Measurements from ENCODE around the gene FAS. TPM values are rescaled to one million over a fixed set of nuclear protein-coding genes. Genes with fewer than 3 reads are reported as not detected.

FAS gene
- total RNA-seq, 1 donor from 2014 or later: 9.2 TPM

DNA sequence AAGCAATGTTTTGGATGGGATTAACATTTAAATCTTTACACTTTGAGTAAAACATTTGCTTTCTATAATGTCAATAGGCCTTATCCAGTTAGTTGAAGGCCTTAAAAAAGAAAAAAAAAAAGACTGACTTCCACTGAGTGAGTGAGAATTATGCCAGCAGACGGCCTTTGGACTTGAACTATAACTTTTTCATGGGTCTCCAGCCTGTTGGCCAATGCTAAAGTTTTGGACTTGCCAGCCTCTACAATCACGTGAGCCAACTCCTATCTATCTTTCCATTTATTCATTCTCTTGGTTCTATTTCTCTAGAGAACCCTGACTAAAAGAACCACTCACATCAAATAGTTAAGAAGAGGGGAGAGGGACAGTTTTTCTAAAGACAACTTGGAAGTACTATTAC, 2.8 kb upstream of the FAS start:
- H3K9me3 Mint-ChIP-seq: no peaks in the 10 kb centered on the region
- H3K27me3 Mint-ChIP-seq: peaks cover 17% of the 10 kb centered on the region
- no peaks in the 10 kb centered on the region for H3K36me3 Mint-ChIP-seq
- TF ChIP-seq, protein P1, sequence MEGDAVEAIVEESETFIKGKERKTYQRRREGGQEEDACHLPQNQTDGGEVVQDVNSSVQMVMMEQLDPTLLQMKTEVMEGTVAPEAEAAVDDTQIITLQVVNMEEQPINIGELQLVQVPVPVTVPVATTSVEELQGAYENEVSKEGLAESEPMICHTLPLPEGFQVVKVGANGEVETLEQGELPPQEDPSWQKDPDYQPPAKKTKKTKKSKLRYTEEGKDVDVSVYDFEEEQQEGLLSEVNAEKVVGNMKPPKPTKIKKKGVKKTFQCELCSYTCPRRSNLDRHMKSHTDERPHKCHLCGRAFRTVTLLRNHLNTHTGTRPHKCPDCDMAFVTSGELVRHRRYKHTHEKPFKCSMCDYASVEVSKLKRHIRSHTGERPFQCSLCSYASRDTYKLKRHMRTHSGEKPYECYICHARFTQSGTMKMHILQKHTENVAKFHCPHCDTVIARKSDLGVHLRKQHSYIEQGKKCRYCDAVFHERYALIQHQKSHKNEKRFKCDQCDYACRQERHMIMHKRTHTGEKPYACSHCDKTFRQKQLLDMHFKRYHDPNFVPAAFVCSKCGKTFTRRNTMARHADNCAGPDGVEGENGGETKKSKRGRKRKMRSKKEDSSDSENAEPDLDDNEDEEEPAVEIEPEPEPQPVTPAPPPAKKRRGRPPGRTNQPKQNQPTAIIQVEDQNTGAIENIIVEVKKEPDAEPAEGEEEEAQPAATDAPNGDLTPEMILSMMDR (conservative IDR thresholded peaks at IDR 0.05): no peak
- DNase-seq (ENCODE audit: extremely low spot score, unreplicated experiment): no peak
- no peak overlapping the region for H3K4me3 Mint-ChIP-seq
- peaks cover 28% of the 10 kb centered on the region for H3K4me1 Mint-ChIP-seq (ENCODE audit: unreplicated experiment)
- H3K27ac Mint-ChIP-seq: no peak overlapping the region

DNA sequence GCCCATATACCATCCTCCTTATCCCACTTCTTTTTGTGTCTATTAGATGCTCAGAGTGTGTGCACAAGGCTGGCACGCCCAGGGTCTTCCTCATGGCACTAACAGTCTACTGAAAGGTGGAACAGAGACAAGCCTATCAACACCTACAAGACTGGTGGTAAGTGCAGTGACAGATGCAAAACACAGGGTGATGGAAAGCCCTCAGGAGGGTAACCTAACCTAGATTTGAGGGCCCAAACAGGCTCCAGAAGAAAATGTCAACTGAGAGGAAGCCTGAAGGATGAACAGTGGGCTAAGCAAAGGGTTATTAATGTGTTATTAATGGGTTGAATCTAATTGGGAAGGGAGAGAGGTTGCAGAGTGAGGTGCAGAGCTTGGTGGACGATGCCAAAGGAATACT, 1.2 kb upstream of the FAS start:
- H3K27ac Mint-ChIP-seq: no peak overlapping the region

DNA sequence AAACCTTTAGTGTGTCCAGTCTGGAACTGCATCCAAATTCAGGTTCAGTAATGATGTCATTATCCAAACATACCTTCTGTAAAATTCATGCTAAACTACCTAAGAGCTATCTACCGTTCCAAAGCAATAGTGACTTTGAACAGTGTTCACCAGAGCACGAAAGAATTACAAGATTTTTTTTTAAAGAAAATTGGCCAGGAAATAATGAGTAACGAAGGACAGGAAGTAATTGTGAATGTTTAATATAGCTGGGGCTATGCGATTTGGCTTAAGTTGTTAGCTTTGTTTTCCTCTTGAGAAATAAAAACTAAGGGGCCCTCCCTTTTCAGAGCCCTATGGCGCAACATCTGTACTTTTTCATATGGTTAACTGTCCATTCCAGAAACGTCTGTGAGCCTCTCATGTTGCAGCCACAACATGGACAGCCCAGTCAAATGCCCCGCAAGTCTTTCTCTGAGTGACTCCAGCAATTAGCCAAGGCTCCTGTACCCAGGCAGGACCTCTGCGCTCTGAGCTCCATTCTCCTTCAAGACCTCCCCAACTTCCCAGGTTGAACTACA, 694 bp upstream of the FAS start:
- peak overlapping the region; percentile 90 for H3K27ac Mint-ChIP-seq
- H3K36me3 Mint-ChIP-seq: no peaks in the 10 kb centered on the region
- peak overlapping the region; percentile 98 for H3K4me3 Mint-ChIP-seq
- no peaks in the 10 kb centered on the region for H3K9me3 Mint-ChIP-seq
- H3K27me3 Mint-ChIP-seq: peaks cover 17% of the 10 kb centered on the region
- peaks cover 26% of the 10 kb centered on the region for H3K4me1 Mint-ChIP-seq (ENCODE audit: unreplicated experiment)
- TF ChIP-seq, protein P1 (conservative IDR thresholded peaks at IDR 0.05): no peak
- no peak for DNase-seq (ENCODE audit: extremely low spot score, unreplicated experiment)

More for the DNA sequence above, 1.2 kb upstream of the FAS start:
- Mint-ChIP-seq H3K27me3 (peaks cover 17% of the 10 kb centered on the region), H3K9me3 (no peaks in the 10 kb centered on the region), H3K4me1 (ENCODE audit: unreplicated experiment) (peaks cover 26% of the 10 kb centered on the region), H3K4me3 (peak overlapping the region; percentile 98), H3K36me3 (no peaks in the 10 kb centered on the region)
- DNase-seq (ENCODE audit: extremely low spot score, unreplicated experiment): no peak
- TF ChIP-seq, protein P1 (conservative IDR thresholded peaks at IDR 0.05): no peak

- peak; percentile 73 for DNase-seq (ENCODE audit: extremely low spot score, unreplicated experiment)
- no peaks in the 10 kb centered on the region for H3K36me3 Mint-ChIP-seq
- H3K27ac Mint-ChIP-seq: peak overlapping the region; percentile 90
- TF ChIP-seq, protein P1 (conservative IDR thresholded peaks at IDR 0.05): no peak
- peaks cover 26% of the 10 kb centered on the region for H3K4me1 Mint-ChIP-seq (ENCODE audit: unreplicated experiment)
- peaks cover 17% of the 10 kb centered on the region for H3K27me3 Mint-ChIP-seq
- peak overlapping the region; percentile 98 for H3K4me3 Mint-ChIP-seq
- no peaks in the 10 kb centered on the region for H3K9me3 Mint-ChIP-seq
Observed at GRCh38 chr10:88991161-88991898, 732 bp downstream of the FAS start.

DNA sequence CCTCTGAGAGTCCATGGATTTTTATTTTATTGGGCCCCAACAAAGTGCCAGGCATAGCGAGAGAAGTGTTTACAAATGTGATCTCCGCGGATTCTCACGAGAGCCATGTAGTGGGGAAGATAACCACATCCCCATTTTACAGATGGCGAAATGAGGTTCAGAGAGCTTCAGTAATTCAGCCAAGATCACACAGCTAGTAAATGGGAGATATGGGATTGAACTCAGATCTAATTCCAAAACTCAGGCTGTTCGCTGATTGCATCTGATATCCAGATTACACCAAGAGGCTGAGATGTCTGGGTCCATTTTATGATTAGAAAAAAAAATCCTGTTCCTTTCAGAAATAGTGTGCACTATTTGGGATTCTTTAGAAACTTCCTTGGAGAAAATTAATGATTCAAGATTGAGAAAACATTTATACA, 1.3 kb downstream of the FAS start:
- no peaks in the 10 kb centered on the region for H3K9me3 Mint-ChIP-seq
- TF ChIP-seq, protein P1 (conservative IDR thresholded peaks at IDR 0.05): no peak
- H3K36me3 Mint-ChIP-seq: no peaks in the 10 kb centered on the region
- peak overlapping the region; percentile 98 for H3K4me3 Mint-ChIP-seq
- H3K27me3 Mint-ChIP-seq: peaks cover 17% of the 10 kb centered on the region
- no peak for DNase-seq (ENCODE audit: extremely low spot score, unreplicated experiment)
- H3K4me1 Mint-ChIP-seq (ENCODE audit: unreplicated experiment): peaks cover 26% of the 10 kb centered on the region
- peak overlapping the region; percentile 90 for H3K27ac Mint-ChIP-seq

Data from type B pancreatic cell (in vitro differentiated cells).